HG02938 (cell line): ENCODE results near the gene PNCK.

Experiments used
- ATAC-seq: cut with Tn5 transposase; IDR thresholded peaks from one replicate; pipeline ENCODE4 v1.9.1; 2021; ENCODE audit warnings: mild to moderate bottlenecking, moderate library complexity; ENCODE audit not compliant: unreplicated experiment

The PNCK gene

DNA sequence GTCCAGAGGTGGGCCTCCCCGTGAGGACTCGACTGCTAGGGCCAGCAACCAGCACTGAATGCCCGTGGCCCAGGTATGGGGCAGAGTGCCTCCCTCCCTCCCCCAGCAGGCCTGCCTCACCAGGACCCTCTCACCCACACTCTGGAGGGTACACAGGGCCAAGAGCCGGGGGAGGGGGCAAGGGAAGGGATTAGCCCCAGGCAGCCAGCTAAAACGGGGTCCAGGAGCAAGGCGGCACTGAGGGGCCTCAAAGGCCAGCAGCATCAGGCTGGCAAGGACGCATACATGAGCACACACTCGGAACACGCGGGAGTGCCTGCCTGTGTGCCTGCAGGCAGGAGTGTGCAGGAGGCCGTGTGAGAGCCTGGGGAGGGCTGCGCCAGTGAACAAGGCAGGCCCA lies 44.9 kb downstream of the PNCK start:
- ATAC-seq = no peak

DNA sequence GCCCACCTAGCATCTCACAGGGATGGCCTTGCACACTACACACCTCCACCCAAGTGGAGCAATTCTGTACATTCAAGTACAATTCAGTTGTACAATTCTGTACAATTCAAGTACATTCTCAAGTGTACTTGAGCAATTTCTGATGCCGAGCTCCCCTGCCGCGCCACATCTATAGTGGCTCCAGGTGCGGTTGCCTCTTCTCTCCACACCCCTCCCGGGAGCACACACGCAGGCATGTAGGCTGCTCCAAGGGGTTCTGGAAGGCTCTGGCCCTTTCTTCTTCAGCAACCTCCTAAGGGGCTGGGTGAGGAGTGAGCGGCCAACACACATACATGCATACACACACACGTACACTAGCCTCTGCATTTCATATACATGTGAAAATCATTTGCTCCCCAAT lies 45.5 kb downstream of the PNCK start:
- ATAC-seq = no peak

DNA sequence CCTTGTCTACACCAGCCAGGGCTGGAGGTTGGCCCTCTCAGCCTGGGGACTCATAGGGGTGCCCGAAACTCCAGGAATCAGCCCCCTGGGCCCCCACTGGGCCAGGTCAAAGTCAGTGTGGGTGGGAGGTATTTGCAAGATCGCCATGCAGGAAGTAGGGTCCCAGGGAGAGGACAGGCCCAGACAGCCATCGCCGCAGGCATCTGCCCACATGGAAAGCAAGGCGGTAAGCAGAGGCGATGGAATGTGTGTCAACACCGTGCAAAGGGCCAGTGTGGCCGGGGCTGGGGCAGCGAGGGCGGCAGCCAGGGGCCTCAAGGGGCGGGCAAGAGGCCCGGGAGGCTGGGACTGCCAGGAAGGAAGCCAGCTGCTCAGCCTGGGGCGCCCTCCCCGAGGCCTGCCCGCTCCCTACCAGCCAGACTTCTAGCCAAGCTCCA lies 45.9 kb downstream of the PNCK start:
- ATAC-seq = no peak

DNA sequence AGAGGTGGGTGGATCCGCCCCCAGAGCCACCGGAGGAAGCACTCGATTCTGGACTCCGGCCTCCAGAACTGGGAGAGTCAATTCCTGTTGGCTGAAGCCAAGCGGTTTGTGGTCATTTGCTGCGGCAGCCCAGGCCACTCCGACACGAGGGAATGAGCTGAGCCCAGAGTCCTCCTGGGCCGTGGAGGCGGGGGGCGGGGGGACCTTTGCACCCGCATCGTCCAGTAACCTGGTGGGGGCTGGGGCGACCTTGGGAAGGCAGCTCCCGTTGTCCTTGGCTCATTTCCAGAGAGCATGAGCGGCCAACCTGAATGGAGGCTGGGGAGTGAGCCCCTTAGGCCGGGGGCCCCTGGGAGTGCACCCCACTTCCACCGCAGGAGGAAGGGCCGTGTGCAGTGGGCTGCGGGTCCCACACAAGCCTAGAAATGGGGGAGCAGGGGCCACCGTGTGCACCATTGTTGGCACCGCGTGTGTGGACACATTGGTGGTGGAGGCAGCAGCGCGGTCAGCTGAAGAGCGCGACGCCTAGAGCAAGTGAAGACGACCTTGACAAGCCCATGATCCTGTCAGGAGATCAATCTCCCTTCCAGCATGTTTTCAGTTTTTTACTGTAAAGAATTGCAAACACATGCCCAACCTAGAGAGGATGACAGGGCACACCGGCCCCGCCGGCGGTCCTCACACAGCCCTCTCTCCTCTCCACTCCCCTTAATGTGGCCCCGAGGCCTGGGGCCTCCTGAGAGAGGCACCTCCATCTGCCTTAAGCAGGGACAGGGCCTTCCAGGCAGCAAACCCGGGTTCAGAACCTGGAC lies 46.5 kb downstream of the PNCK start:
- no peak for ATAC-seq

DNA sequence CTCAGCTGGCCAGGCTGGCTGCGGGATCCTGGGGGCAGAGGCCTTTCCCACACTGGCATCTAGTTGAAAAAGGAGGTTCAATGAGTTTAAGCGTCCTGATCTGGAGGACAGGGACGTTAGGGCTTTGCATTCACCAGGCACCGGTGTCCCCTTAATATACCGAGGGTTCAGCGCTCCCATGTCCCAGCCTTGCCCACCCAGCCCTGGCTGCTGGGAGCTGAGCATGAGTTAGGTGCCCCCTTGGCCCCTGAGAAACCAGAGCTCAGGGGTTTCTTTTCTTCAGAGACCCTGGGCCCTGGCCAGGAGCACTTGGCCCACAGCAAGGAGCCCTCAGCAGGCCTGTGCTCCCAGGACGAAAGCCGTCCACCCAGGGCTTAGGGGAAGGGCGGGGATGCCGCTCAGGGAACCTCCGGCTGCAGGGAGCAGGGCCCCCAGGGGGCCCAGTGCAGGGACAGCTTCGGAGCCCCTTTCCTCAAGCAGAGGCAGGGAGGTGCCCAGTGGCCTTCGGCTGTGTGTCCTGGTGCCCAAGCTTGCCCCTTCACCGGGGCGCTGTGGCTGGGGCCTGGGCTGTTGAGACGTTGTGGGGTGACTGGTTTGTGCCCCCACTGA lies 47.5 kb downstream of the PNCK start:
- ATAC-seq = no peak

DNA sequence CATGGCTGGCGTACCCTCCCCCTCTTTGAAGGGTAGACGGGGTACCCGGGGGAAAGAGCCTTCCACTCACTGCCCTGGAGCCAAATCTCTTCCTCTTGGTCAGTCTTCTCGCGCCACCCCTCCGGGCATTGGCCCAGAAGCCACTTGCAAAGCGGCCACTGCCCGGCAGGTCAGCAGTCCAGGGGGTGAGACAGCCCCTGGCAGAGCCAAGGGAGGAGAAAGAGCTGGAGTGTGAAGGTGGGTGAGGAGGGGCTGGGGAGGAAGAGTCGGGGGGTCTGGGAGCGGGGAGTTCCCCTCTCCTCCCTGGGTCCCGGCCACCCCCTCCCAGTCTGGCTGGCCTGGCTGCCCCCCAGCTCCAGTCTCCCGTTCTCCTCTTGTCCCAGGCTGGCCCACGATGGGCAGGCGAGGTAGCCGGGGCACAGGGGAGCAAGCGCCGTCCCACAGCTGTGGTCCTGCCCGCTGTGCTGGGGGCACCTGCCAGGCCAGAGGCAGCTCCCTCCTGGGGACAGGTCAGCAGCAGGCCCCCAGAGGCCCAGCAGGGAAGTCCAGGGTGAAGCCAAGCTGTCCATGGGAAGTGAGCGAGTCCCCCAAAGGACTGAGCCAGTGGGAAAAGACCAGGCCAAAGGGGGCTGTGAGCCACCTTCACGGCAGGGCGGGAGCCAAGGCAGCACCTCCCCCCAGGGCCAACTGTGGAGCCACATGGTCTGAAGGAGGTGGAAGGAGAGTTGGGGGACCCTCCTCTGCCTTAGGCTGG lies 48.2 kb downstream of the PNCK start:
- no peak for ATAC-seq

DNA sequence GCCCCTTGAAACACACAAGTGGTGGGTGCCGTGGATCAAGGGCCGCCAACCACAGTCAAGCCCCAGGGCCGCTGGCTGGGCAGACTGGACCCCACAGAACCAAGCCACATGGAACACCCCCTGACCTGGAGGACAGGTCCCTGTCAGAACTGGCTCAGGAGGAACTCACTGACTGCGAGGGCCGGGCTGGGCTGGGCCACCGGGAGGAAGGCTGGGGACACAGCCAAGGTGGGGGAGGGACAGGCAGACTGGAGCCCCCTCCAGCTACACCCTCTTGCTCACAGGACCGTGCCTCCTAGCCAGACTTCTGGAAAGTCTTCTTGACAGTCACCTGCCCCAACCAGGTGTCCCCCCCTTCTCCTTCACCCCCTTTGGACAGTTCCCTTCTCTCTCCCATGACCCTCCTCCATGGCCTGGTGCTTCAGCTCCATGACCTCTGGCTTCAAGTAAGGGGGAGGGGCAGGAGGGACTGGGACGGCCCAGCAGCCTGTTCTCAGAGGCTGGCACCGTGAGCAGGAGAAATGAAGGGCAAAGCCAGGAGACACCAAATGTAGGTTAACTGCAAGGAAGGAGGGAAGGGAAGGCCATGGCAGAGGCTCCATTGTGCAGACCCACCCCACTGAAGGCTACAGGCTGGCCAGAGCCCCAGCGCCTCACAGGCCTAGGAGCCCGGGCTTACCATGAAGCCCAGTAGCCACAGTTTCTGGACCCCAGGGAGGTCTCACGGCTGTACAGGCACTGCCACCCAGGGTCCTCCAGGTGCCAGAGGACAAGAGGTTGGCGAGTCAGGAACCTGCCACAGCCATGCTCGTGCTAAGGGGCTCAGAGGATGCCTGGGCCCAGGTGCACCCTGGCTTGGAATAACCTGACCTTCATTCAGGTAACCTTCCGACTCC lies 49.2 kb downstream of the PNCK start:
- ATAC-seq = no peak

DNA sequence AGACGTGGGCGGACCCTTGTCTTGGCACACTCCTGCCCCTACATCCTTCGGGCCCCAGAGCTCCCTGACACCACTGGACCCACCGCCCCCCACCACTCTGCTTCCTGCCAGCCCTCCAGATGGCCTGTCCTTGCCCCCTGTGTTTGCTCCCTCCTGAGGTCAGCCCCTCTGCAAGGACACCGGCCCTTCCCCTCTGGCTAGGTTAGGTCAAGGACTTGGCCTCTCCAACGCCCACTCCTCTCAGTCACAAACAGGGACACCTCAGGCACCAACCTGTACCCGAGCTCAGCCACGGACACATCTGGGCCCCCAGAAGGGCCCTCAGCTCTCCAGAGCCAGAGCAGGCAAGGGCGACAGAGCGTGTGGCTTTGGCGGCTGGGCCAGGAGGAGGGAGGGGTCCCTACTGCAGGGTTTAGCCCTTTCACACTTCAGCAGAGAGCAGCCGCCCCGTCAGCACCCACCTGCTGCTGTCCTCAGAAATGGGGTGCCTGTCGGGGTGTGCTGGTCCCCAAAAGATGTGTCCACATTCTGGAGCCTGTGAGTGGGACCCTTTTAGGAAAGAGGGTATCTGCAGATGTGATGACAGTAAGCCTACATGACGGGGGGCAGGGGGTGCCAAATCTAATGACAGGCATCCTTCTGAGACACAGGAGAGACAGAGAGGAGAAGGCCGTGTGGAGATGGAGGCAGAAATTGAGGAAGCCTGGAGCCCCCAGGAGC lies 50.1 kb downstream of the PNCK start:
- ATAC-seq = no peak

DNA sequence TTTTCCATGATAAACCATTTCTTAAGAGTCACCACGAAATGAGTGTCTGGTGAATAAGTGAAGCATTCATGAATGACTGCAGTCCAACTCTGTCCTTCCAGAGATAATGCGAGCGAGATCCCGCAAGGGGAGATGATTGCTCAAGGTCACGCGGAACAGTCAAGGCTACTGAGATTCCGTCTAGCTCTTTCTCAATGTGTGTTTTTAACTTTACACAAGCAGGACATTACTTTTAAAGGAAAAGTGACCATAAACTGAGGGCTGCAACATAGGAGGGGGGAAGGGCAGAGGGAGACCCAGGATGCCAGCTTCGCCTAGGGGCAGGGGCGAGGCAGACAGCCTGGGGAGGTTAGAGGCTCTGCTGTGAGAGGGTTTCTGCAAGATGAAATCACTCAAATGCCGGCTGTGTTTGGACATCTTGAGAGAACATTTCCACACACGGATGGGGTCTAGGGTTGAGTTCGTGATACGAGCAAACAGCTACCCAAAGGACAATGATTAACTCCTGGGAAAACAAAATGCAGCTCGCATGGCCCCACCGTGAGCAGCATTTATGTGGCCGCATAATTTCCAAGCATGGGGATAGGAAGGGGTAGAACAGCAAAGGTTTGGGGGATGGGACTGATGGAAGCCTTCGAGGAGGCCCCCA lies 50.8 kb downstream of the PNCK start:
- no peak for ATAC-seq

DNA sequence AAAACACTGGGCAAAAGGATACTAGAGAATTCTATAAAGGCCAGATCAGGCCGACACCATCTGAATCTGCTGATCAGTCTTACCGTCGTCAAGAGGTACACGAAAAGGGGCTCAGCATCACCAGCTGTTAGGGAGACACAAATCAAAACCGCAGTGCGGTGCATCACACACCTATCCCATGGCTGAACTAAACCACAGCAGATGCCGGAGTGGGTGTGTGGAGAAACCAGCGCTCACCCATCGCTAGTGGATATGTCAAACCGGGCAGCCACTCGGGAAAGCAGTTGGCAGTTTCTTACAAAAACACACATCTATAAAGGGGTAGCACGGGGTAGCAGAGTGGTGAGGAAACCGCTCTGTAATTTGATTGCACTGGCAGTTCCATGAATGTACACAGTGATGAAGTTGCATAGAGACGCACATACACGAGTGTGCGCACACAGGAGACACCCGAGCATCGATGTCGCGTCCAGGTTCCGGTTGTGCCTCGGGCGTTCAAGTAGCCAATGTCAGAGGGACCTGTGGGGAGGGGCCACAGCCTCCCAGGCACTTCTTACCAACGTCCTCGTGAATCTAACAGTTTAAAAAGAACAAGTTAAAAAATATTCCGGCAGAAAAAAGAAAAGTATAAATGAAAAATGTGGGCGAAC lies 51.5 kb downstream of the PNCK start:
- ATAC-seq = no peak

DNA sequence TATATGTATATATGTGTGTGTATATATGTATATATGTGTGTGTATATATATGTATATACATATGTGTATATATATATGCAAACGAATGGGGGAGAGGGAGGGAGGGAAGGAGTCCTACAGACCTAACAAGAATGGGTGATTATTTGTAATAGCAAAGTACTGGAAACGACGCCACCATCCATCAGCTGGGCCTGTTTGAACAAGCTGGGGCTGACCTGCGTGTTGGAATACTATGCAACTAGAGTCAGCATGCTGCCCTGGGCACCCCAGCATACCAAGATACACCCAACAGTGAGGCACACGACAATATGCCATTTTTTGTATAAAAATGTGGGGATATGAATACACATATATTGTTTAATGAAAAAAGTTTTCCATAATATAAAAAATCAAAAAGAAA lies 53.0 kb downstream of the PNCK start:
- no peak for ATAC-seq
